Fibroblast of mammary gland (primary cell): Measurements from ENCODE around the gene APCDD1.

Source experiments
- DNase-seq: peaks from one replicate; pipeline ENCODE4 v3.0.0-alpha.2; 2010; ENCODE audit warnings: low read depth
- H3K4me3 ChIP-seq: 2 replicates; pipeline ENCODE4 v1.5.1; 2011; ENCODE audit warnings: low read depth, mild to moderate bottlenecking, low read length, moderate library complexity; ENCODE audit not compliant: control insufficient read depth
- TF ChIP-seq, protein P1 (sequence below): conservative IDR thresholded peaks from 2 replicates; pipeline ENCODE4 v1.5.1; 2011; ENCODE audit warnings: low read depth, low read length, inconsistent platforms; ENCODE audit not compliant: control insufficient read depth, insufficient read depth

APCDD1 gene

DNA sequence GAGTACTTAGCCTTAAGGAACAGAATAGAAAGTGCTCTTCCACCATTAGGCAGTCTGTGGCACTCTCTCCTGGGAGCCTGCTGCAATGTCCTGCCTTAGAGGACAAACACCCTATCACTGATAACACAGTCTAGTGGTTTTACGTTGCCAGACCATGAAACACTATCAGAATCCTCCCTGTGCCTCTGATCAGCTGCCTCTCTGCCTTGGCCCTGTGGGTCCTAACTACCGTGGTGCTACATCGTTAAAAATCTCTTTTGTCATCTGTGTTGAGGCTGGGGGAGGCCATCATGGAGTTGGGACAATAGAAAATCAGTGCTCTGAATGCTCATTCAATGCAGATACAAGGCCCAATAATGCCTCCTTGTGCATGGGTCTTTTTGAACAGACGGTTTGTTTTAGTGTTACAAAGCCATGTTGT lies 11.9 kb upstream of the APCDD1 start:
- no peak for DNase-seq
- TF ChIP-seq, protein P1, sequence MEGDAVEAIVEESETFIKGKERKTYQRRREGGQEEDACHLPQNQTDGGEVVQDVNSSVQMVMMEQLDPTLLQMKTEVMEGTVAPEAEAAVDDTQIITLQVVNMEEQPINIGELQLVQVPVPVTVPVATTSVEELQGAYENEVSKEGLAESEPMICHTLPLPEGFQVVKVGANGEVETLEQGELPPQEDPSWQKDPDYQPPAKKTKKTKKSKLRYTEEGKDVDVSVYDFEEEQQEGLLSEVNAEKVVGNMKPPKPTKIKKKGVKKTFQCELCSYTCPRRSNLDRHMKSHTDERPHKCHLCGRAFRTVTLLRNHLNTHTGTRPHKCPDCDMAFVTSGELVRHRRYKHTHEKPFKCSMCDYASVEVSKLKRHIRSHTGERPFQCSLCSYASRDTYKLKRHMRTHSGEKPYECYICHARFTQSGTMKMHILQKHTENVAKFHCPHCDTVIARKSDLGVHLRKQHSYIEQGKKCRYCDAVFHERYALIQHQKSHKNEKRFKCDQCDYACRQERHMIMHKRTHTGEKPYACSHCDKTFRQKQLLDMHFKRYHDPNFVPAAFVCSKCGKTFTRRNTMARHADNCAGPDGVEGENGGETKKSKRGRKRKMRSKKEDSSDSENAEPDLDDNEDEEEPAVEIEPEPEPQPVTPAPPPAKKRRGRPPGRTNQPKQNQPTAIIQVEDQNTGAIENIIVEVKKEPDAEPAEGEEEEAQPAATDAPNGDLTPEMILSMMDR: no peak
- no peak overlapping the region for H3K4me3 ChIP-seq

DNA sequence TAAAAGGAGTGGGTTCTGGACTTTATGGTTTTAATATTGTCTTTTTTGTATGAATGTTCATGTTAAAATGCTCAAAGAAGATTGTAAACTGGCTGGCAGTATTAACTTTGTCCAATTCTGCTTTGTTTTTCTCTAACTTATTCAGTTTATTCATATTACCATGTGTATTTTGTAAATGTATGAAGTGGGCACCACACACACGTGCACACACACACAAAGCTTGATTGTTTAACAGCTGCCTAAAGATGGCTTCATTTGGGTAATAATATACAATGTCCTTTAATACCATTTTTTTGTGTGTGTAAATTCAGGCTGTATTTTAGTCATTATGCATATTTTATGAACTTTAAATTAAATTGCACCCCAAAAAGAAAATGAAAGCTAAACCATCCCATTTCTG lies 11.4 kb upstream of the APCDD1 start:
- DNase-seq: no peak
- TF ChIP-seq, protein P1: no peak
- no peak overlapping the region for H3K4me3 ChIP-seq

DNA sequence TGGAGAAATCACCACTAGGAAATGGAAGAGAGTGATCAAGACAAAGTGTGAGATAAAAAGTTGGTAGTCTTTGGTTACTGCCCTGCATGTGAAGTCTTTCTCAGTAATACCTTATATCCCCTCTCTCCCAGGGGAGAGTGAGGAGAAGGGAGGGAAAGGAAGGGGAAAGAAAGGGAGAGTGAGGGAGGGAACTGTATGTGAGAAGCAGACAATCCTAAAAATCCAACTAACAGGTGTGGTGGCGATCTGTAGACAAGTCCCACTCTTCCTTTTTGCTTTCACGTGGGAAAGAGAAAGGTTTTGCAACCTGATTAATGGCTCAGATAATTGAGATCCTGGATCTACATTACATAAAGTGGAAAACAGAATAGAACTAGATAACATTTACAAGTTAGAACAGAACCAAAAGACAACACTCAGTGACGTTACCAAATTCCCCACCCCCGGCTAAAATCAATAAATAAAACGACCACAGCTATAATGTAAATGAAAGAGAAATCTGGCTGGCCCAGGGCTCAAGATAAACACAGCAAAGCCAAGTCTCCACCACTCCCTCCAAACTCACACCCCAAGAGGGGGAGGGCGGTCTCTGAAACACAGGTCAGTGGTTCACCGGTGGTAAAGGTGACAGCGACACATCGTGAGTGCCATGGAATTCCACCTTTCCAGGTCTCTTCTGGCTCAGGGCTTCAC lies 10.0 kb upstream of the APCDD1 start:
- no peak overlapping the region for H3K4me3 ChIP-seq
- no peak for DNase-seq
- TF ChIP-seq, protein P1: no peak

DNA sequence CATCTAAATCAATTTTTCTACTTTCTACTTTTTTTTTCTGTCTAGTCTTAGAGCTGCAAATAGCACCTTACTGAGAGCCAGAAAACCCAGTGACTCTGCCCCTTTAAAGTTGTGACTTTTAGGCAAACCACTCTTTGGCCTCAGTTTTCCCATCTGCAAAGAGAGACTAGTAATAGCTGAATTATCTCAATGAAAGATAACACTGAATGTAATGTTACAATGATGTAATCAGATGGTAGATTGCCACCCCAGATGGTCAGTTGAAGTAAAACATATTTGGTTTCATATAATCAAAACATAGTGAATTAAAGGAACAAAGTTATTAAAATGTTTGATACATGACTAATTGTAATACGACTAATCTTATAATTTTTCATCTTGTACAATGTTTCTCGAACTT lies 5.0 kb upstream of the APCDD1 start:
- DNase-seq: no peak
- TF ChIP-seq, protein P1: no peak
- H3K4me3 ChIP-seq: no peak overlapping the region

DNA sequence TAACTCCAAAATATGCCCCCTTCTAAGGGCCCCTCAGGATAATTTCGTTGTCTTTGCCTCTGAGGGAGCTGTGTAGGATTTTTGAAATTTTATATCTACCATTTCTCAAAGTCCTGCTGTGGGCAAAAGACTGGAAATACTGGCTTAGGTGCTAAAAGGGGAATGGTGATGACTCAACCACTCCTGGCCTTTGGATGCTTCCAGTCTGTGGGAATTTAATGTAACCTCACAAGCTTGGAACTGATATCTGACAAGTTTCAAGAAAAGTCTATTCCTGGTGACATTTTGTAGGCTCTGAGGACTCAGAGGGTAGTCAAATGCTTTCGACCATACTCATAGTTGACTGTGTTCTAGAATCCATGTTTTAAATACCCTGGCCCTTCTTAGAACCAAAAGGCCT lies 3.4 kb upstream of the APCDD1 start:
- TF ChIP-seq, protein P1: no peak
- H3K4me3 ChIP-seq: no peak overlapping the region
- DNase-seq: no peak

DNA sequence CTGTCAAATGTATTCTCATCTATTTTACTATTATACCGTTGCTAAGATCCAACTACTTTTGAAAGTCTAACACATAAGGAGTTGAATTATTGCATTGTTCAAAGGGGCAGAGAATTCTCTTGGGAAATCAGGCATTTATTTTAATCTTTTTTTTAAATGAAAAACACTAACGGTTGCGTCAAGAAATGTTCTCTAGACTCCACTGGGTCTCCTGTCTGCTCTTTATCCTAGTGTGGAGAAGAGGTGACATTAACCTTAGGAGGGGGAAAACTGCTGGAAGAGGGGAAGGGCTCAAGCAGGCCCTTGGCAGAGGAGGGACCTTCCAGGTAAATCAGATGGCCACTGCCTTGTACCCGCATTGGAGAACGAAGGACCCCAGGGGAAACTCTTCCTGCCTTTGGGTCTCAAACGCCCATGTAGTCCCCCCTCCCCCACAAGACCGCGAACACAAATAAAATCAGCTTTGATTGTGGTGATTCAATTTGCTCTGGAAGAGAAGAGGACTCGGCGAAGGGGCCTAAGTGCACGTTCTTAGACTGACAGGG lies 1.1 kb upstream of the APCDD1 start:
- DNase-seq: peak; percentile 18
- no peak overlapping the region for H3K4me3 ChIP-seq
- TF ChIP-seq, protein P1: no peak
